WI38 (cell line): Measurements from ENCODE around the gene MSI2.

ENCODE experiments used
- H3K4me3 ChIP-seq: 2 replicates; pipeline ENCODE4 v1.5.1; 2011; ENCODE audit warnings: low read depth, mild to moderate bottlenecking, control low read depth, low read length
- CTCF ChIP-seq: IDR thresholded peaks from 2 replicates; pipeline ENCODE4 v1.5.1; 2012; ENCODE audit warnings: low read depth, mild to moderate bottlenecking, control low read depth, low read length

Gene MSI2

DNA sequence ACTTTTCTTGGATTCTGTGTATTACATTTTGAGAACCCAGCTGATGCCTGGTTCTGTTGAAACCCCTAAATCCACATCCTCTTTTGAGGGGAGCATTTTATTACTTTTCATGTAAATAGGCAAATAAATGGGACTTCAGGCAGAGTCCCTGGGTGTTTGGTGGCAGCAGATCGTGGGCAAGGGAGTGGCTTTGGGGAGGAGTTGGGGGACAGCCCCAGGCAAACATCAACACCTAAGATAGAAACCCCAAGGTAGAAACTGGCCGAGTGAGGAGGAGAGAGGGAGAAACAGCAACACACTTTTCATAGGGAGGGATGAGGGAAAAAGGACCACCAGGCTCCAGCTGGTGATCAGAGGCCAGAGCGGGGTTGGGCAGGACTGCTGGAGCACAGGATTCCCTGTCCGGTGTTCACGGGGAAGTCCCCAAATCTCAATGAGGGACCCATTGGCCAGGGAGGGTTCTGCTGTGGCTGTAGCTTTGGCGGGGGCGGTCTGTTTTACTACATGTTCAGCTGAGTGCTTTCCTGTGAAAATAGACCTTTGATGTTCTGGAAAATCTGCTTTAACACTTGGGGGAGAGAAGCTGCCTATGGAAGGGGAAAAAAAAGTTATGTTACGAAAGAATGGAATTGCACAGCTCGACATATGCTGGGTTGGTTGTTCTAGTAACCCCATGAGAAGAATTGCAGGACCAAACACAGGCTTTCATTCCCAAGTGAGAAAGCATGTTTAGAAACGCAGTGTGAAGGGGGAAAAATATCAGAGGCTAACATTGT lies 46.6 kb downstream of the MSI2 start:
- no peak overlapping the region for H3K4me3 ChIP-seq
- TF ChIP-seq CTCF = no peak

GRCh38 chr17:57305144-57305728 lies 48.9 kb downstream of the MSI2 start:
- no peak overlapping the region for H3K4me3 ChIP-seq
- TF ChIP-seq CTCF = no peak

- H3K4me3 ChIP-seq = no peak overlapping the region
- TF ChIP-seq CTCF = no peak
These were observed 49.7 kb downstream of the MSI2 start for GRCh38 chr17:57305908-57306504.

GRCh38 chr17:57308543-57309186 lies 52.3 kb downstream of the MSI2 start:
- H3K4me3 ChIP-seq = no peak overlapping the region
- no peak for TF ChIP-seq CTCF

GRCh38 chr17:57309479-57309878 lies 53.2 kb downstream of the MSI2 start:
- TF ChIP-seq CTCF = no peak
- no peak overlapping the region for H3K4me3 ChIP-seq

DNA sequence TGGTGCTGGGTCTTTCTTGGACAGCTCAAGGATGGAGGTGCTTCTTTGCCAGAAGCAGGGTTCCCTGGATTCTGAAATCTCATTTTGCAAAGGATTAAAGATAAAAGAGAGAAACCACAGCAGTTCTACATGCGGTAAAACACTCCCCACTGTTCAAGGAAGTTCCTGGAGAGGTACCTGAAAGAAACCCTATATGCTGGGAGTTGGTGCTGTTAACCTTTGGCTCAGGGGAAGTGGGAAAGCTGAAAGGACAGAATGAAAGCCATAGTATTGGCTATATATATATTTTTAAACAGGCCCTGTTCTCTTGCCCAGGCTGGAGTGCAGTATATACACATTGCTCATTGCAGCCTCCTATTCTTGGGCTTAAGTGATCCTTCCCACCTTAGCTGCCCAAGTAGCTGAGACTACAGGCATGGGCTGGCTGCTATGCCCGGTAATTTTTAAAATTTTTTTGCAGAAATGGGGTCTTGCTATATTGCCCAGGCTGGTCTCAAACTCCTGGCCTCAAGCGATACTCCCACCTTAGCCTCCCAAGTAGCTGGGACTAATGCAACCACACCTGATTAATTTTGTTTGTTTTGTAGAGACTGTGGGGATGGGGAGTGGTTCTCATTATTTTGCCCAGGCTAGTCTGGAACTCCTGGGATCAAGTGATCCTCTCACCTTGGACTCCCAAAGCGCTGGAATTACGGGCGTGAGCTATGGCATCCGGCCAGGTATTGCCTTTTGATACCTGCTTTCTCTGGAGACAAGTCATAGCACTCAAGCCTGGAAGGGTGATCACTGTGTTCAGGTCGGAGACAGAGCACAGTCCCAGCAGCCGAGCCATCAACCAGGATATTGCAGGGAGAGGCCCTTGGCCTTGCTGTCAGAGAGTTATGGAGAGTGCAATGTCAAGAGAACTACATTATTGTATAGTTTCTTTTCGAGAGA lies 55.2 kb downstream of the MSI2 start:
- TF ChIP-seq CTCF = no peak
- H3K4me3 ChIP-seq = no peak overlapping the region
